Caco-2 (cell line): ENCODE measurements around the gene GADD45G. TPM values are rescaled to one million over a fixed set of nuclear protein-coding genes. Genes with fewer than 3 reads are reported as not detected.

Experiments used
- BruUV-seq: library from RNA; stranded (reverse); fragments of 400-500 nt; replicated peaks from 2 replicates; lab custom pipeline; 2021; lab: Mats Ljungman, UMichigan
- CTCF ChIA-PET: fragments of 300-600 bp; sonication (Branson Sonifier 250); formaldehyde crosslinking; loops from one replicate; lab custom pipeline; 2022; ENCODE audit warnings: antibody characterized with exemption; lab: Charles Lee
- POLR2A ChIA-PET: fragments of 300-600 bp; sonication (Branson Sonifier 250); formaldehyde crosslinking; loops from one replicate; lab custom pipeline; 2022; ENCODE audit warnings: antibody characterized with exemption; lab: Charles Lee
- DNase-seq, 2 experiments: peaks; one replicate each; pipeline versions ENCODE4 v3.0.0 to v3.0.0-alpha.2; 2020 to 2022
- H3K27me3 ChIP-seq: replicated peaks from 2 replicates; pipeline ENCODE4 v1.6.0; 2011; ENCODE audit warnings: low read length; ENCODE audit not compliant: control insufficient read depth, insufficient read depth
- H3K36me3 ChIP-seq: 2 replicates; pipeline ENCODE4 v1.5.1; 2011; ENCODE audit warnings: low read length; ENCODE audit not compliant: control insufficient read depth, insufficient read depth
- H3K4me1 ChIP-seq: fragments of 250-450 bp; sonication (Bioruptor Pico); 2 replicates; pipeline ENCODE4 v1.5.1; 2020; ENCODE audit warnings: mild to moderate bottlenecking
- H3K4me3 ChIP-seq: 2 replicates; pipeline ENCODE4 v1.5.1; 2011; ENCODE audit warnings: low read depth, mild to moderate bottlenecking, control low read depth, low read length
- H3K9me3 ChIP-seq: fragments of 250-450 bp; sonication (Bioruptor Pico); 2 replicates; pipeline ENCODE4 v1.5.1; 2020; ENCODE audit warnings: mild to moderate bottlenecking, moderate library complexity
- H3K27ac Mint-ChIP-seq: one replicate; pipeline ENCODE4 v1.8.0; 2022; ENCODE audit warnings: mixed read lengths; ENCODE audit not compliant: unreplicated experiment
- H3K27me3 Mint-ChIP-seq: one replicate; pipeline ENCODE4 v1.8.0; 2022; ENCODE audit warnings: mixed read lengths; ENCODE audit not compliant: insufficient read depth, unreplicated experiment
- H3K36me3 Mint-ChIP-seq: one replicate; pipeline ENCODE4 v1.8.0; 2022; ENCODE audit warnings: mild to moderate bottlenecking, mixed read lengths; ENCODE audit not compliant: insufficient read depth, unreplicated experiment
- H3K4me1 Mint-ChIP-seq: one replicate; pipeline ENCODE4 v1.8.0; 2022; ENCODE audit warnings: low read depth, mixed read lengths; ENCODE audit not compliant: unreplicated experiment
- H3K4me3 Mint-ChIP-seq: one replicate; pipeline ENCODE4 v1.8.0; 2022; ENCODE audit warnings: mild to moderate bottlenecking, moderate library complexity, mixed read lengths; ENCODE audit not compliant: unreplicated experiment
- H3K9me3 Mint-ChIP-seq: one replicate; pipeline ENCODE4 v1.8.0; 2022; ENCODE audit warnings: mixed read lengths; ENCODE audit not compliant: unreplicated experiment
- intact Hi-C: fragments of 100-400 bp; cut with micrococcal nuclease; formaldehyde crosslinking; loops from one replicate; pipeline ENCODE4 v1.10.0; 2022; ENCODE audit not compliant: unreplicated experiment
- total RNA-seq: library from RNA; stranded (reverse); gene quantifications from 2 replicates; pipeline ENCODE4 v1.2.3, GENCODE V29; 2022
- TF ChIP-seq, protein P1 (sequence below), 2 experiments: fragments of 200-600 bp in 1 of 2; IDR thresholded peaks; 1 replicate in 1 of 2; 2 replicates in 1 of 2; pipeline versions ENCODE4 v1.5.1 to v1.8.0; 2011 to 2022; ENCODE audit warnings: antibody characterized with exemption in 1 of 2, control low read depth in 1 of 2, inconsistent platforms in 1 of 2, low read depth in 1 of 2, low read length in 1 of 2, mild to moderate bottlenecking in 1 of 2, moderate library complexity in 1 of 2; ENCODE audit not compliant: insufficient read depth in 1 of 2, severe bottlenecking in 1 of 2, unreplicated experiment in 1 of 2

Gene GADD45G
- total RNA-seq, 1 experiment from 2014 or later, result 3.7 TPM

DNA sequence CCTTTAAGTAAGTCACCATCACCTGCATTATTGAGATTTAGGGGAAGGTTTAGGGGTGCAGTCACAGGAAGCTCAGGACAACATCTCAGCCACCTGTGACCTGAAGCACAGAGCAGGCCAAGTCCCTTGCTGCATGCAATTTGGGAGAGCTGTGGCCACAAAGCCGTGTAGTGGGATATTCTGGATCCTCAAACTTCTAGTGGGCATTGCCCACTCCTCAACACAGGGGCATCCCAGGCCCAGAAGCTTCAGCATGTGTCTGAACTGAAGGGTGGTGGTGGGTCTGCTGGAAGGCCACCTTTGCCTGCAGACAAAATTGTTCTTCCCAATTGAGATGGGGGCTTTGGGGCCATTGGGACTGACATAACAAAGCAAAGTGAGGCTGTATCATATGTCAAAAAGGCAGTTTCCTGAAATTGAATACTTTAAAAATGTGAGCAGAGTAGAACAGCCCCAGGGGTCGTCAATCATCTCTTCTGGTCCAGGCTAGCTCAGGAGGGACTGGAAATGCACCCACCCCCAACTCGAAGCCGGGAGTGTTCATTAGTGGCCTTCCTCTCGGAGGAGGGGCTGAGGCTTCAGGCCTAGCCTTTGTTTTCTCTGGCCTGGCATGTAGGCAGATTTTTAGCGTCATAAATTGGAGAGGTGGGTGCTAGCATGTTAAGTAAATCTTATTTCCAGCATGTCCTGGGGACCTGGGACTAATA, 2.8 kb upstream of the GADD45G start:
- POLR2A ChIA-PET, result no interaction called here
- TF ChIP-seq, protein P1, sequence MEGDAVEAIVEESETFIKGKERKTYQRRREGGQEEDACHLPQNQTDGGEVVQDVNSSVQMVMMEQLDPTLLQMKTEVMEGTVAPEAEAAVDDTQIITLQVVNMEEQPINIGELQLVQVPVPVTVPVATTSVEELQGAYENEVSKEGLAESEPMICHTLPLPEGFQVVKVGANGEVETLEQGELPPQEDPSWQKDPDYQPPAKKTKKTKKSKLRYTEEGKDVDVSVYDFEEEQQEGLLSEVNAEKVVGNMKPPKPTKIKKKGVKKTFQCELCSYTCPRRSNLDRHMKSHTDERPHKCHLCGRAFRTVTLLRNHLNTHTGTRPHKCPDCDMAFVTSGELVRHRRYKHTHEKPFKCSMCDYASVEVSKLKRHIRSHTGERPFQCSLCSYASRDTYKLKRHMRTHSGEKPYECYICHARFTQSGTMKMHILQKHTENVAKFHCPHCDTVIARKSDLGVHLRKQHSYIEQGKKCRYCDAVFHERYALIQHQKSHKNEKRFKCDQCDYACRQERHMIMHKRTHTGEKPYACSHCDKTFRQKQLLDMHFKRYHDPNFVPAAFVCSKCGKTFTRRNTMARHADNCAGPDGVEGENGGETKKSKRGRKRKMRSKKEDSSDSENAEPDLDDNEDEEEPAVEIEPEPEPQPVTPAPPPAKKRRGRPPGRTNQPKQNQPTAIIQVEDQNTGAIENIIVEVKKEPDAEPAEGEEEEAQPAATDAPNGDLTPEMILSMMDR (IDR thresholded peaks at IDR 0.05; ENCODE audit: insufficient read depth in 1 of 2, low read depth in 1 of 2, low read length in 1 of 2, severe bottlenecking in 1 of 2, unreplicated experiment in 1 of 2), result no peak
- Mint-ChIP-seq H3K27me3 (no peaks in the 10 kb centered on the region), H3K9me3 (no peaks in the 10 kb centered on the region), H3K4me3 (no peak overlapping the region), H3K36me3 (peaks cover 24% of the 10 kb centered on the region), H3K4me1 (peaks cover 4% of the 10 kb centered on the region), H3K27ac (no peak overlapping the region)
- Histone ChIP-seq H3K4me1 (peaks cover 2% of the 10 kb centered on the region; the same call in 1 of the 2 replicates), H3K9me3 (no peaks in the 10 kb centered on the region), H3K36me3 (no peaks in the 10 kb centered on the region), H3K27me3 (no peaks in the 10 kb centered on the region), H3K4me3 (no peak overlapping the region)
- BruUV-seq, result no TSS peak
- no peak for DNase-seq
- CTCF ChIA-PET, result interaction anchor here (0.6 to 1.0 kb wide), 2 partner anchors 9 to 498 kb away, joined by 3 read pairs; no protein-coding TSS in a partner anchor
- intact Hi-C loops, result loop anchor here (10.0 kb wide), 1 partner anchor 203 kb away; no protein-coding TSS in a partner anchor

DNA sequence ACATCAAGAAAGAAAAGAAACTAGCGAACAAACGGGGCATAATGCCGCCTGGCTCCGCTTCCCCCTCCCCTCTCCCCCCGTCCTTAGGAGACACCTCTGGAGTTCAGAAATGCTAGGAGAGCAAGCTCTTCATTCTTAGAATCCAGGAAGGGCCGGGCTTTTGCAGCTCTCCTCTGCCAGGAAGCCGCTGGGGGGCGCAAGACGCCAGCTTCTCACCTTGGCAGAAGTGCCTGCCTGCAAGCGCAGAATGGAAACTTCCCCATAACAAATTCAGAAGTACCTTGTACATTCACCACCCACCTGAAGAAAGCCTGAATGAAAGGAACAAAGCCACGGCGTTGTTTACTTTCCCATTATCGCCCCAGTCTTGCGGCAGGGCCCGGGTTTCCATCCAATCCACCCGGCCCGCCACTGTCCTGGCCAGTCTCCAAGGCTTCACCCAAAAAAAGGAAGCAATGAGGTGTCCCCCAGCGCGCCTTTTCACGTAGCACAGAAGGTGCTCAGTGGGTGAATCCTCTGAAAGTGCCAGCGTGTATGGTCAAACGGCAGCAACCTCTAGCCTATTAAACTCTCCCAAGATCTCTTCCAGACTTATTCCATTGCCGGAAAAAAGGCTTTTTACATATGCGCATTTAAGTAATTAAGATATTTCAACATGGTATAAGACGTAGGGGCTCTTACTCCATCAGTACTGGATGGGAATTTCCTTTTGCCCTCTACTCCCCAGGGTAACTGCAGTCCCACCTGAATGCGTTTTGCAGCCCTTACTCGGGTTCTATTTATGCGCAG, 1.6 kb upstream of the GADD45G start:
- intact Hi-C loops, result loop anchor here (1.0 to 10.0 kb wide), 5 partner anchors 135 to 499 kb away; no protein-coding TSS in a partner anchor
- H3K27me3 ChIP-seq, result no peaks in the 10 kb centered on the region
- H3K9me3 Mint-ChIP-seq, result no peaks in the 10 kb centered on the region
- H3K27ac Mint-ChIP-seq, result no peak overlapping the region
- H3K4me1 ChIP-seq, result peaks cover 9% of the 10 kb centered on the region; the same call in 1 of the 2 replicates
- peak overlapping the region; percentile 41 for H3K4me3 ChIP-seq
- no TSS peak for BruUV-seq
- H3K27me3 Mint-ChIP-seq, result no peaks in the 10 kb centered on the region
- peaks cover 6% of the 10 kb centered on the region for H3K4me1 Mint-ChIP-seq
- CTCF ChIA-PET, result interaction anchor here (0.7 to 2.9 kb wide), 15 partner anchors 10 to 498 kb away, joined by 3 to 55 read pairs (median 5); no protein-coding TSS in a partner anchor
- DNase-seq, result peak; percentile 84 to 89
- peaks cover 24% of the 10 kb centered on the region for H3K36me3 Mint-ChIP-seq
- peak overlapping the region; percentile 89 for H3K4me3 Mint-ChIP-seq
- POLR2A ChIA-PET, result interaction anchor here (0.9 kb wide), 1 partner anchor 10 kb away, joined by 8 read pairs; no protein-coding TSS in a partner anchor
- H3K9me3 ChIP-seq, result no peaks in the 10 kb centered on the region
- no peaks in the 10 kb centered on the region for H3K36me3 ChIP-seq
- TF ChIP-seq, protein P1 (IDR thresholded peaks at IDR 0.05; ENCODE audit: insufficient read depth in 1 of 2, low read depth in 1 of 2, low read length in 1 of 2, severe bottlenecking in 1 of 2, unreplicated experiment in 1 of 2), result peak; percentile 68 to 78
